ENCODE data around the gene PKN2.

PKN2 gene

DNA sequence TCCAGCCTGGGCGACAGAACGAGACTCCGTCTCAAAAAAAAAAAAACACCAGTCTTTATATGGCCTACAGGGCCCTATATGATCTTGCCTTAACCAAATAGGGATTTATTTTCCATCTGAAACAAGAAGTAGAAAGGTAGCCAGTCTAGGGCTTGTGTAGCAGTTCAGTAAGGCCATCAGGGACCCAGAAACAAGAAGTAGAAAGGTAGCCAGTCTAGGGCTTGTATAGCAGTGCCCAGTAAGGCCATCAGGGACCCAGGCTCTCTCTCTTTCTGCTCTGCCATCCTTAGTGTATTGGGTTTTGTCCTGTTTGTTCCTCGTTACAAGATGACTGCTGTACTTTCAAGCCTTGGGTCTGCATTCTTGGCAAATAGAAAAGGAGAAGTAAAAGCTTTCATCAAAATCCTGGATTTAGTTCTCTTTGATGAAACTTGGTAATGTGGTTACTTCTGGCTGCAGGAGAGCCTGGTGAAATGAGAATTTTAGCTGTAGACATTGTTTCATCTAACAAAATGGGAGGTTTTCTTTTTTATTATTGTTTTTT, 46.1 kb downstream of the PKN2 start:
- no peaks in the 10 kb centered on the region for H3K4me1 ChIP-seq (ENCODE audit: control insufficient read depth, insufficient read depth, low read length)
- WGBS, 2 experiments = 86 to 88% methylated on average over 4 of the region's 4 CpGs
- H3K4me3 ChIP-seq (ENCODE audit: insufficient read depth, low read depth, low read length) = no peak overlapping the region
- H3K27ac ChIP-seq (ENCODE audit: insufficient read depth, low read depth, low read length, poor library complexity, severe bottlenecking) = no peak overlapping the region
- H3K36me3 ChIP-seq (ENCODE audit: control insufficient read depth, insufficient read depth, low read length) = peaks cover 3% of the 10 kb centered on the region
- no peaks in the 10 kb centered on the region for H3K27me3 ChIP-seq (ENCODE audit: control insufficient read depth, insufficient read depth, low read length, poor library complexity, severe bottlenecking)
- peaks cover 4% of the 10 kb centered on the region for H3K9me3 ChIP-seq (ENCODE audit: control insufficient read depth, low read length)

DNA sequence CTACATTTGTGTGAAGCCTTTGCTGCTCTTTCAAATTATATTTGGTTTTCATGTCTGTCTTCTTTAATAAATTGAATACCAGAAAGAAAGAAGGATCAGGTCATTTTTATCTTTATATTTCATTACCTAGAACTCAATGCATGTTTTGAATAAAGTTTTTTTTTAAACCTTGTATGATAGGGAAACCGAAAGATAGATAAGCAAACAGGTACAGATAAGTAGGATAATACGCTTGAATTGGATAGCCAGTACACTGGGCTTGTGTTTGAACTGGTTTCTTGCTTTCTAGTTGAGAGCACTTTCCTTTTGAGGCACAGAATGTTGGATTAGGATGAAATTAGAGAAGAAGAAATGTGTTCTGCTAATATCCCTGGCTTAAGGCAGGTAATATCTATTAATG, 46.9 kb downstream of the PKN2 start:
- Histone ChIP-seq H3K4me3 (ENCODE audit: insufficient read depth, low read depth, low read length) (no peak overlapping the region), H3K36me3 (ENCODE audit: control insufficient read depth, insufficient read depth, low read length) (peaks cover 3% of the 10 kb centered on the region), H3K9me3 (ENCODE audit: control insufficient read depth, low read length) (peaks cover 5% of the 10 kb centered on the region), H3K4me1 (ENCODE audit: control insufficient read depth, insufficient read depth, low read length) (no peaks in the 10 kb centered on the region), H3K27me3 (ENCODE audit: control insufficient read depth, insufficient read depth, low read length, poor library complexity, severe bottlenecking) (no peaks in the 10 kb centered on the region), H3K27ac (ENCODE audit: insufficient read depth, low read depth, low read length, poor library complexity, severe bottlenecking) (no peak overlapping the region)
- 94 to 97% methylated on average over 2 of the region's 2 CpGs for WGBS, 2 experiments

DNA sequence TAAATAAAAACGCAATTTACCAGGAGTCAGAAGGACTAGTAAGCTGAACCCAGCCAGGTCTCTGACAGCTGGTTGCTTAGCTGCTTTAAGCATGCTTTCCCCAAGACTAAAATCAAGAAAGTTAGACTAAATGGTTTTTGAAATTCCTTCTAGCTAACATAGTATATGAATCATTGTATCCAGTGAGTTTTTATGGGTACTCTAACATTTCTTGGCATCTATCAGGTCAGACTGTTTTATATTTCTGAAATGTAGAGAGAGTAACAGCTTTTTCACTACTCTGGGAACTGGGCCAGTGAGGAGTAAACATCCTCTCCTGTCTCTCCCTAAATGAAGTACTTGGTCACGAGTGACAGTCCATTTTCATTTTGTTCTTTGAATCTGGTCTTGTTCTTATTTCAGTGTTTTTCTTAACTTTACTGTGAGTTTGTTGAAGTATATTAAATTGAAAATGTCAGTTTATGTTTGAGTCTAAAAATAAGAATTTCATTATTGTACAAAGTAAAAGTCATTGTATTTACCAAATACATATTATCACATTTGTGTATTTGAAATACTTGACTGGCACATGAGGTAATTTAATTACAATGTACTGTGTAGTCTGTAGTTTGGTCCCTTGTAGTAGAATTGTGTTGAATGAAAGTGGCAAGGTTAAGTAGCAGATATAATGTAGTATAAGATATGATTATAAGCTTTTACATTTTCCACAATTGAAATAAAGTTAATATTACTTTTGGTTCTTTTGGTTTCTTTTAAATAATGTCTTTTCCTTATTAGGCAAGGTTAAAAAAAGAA, 47.6 kb downstream of the PKN2 start:
- 92 to 94% methylated on average over 2 of the region's 2 CpGs for WGBS, 2 experiments
- Histone ChIP-seq H3K36me3 (ENCODE audit: control insufficient read depth, insufficient read depth, low read length) (peaks cover 3% of the 10 kb centered on the region), H3K27ac (ENCODE audit: insufficient read depth, low read depth, low read length, poor library complexity, severe bottlenecking) (no peak overlapping the region), H3K4me3 (ENCODE audit: insufficient read depth, low read depth, low read length) (no peak overlapping the region), H3K9me3 (ENCODE audit: control insufficient read depth, low read length) (peaks cover 5% of the 10 kb centered on the region), H3K4me1 (ENCODE audit: control insufficient read depth, insufficient read depth, low read length) (no peaks in the 10 kb centered on the region), H3K27me3 (ENCODE audit: control insufficient read depth, insufficient read depth, low read length, poor library complexity, severe bottlenecking) (no peaks in the 10 kb centered on the region)

DNA sequence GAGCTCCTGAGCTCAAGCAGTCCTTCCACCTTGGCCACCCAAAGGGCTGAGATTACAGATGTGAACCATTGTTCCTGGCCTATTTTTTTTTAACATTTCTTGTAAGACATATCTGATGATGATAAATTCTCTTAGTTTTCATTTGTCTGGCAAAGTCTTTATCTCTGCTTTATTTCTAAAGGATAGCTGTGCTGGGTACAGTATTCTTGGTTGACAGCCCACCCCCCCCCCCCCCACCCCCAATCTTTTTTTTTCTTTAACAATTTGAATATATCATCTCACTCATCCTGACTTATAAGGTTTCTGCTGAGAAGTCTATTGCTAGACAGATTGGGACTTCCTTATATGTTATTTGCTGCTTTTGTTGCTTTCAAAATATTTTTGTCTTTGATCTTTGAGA, 51.3 kb downstream of the PKN2 start:
- H3K9me3 ChIP-seq (ENCODE audit: control insufficient read depth, low read length) = peaks cover 5% of the 10 kb centered on the region
- H3K27me3 ChIP-seq (ENCODE audit: control insufficient read depth, insufficient read depth, low read length, poor library complexity, severe bottlenecking) = no peaks in the 10 kb centered on the region
- no peaks in the 10 kb centered on the region for H3K36me3 ChIP-seq (ENCODE audit: control insufficient read depth, insufficient read depth, low read length)
- H3K4me3 ChIP-seq (ENCODE audit: insufficient read depth, low read depth, low read length) = no peak overlapping the region
- no peak overlapping the region for H3K27ac ChIP-seq (ENCODE audit: insufficient read depth, low read depth, low read length, poor library complexity, severe bottlenecking)
- H3K4me1 ChIP-seq (ENCODE audit: control insufficient read depth, insufficient read depth, low read length) = no peaks in the 10 kb centered on the region

DNA sequence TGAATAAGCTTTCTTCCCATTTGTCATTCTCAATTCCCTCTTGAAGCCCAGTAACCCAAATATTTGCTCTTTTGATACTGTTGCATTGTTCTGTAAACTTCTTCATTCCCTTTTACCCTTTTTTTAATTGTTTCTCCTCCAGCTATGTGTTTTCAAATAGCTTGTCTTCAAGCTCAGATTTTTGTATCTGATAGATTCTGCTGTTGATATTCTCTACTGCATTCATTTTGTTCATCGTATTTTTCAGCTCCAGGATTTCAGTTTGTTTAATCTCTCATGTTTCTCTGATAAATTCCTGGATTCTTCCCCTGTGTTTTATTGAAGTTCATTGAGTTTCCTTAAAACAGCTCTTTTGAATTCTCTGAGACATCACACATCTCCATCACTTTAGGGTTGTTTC, 51.8 kb downstream of the PKN2 start:
- Histone ChIP-seq H3K27me3 (ENCODE audit: control insufficient read depth, insufficient read depth, low read length, poor library complexity, severe bottlenecking) (no peaks in the 10 kb centered on the region), H3K27ac (ENCODE audit: insufficient read depth, low read depth, low read length, poor library complexity, severe bottlenecking) (no peak overlapping the region), H3K4me1 (ENCODE audit: control insufficient read depth, insufficient read depth, low read length) (no peaks in the 10 kb centered on the region), H3K4me3 (ENCODE audit: insufficient read depth, low read depth, low read length) (no peak overlapping the region), H3K36me3 (ENCODE audit: control insufficient read depth, insufficient read depth, low read length) (no peaks in the 10 kb centered on the region), H3K9me3 (ENCODE audit: control insufficient read depth, low read length) (peaks cover 5% of the 10 kb centered on the region)
- 100% methylated on average over 1 of the region's 1 CpG for WGBS, 2 experiments

DNA sequence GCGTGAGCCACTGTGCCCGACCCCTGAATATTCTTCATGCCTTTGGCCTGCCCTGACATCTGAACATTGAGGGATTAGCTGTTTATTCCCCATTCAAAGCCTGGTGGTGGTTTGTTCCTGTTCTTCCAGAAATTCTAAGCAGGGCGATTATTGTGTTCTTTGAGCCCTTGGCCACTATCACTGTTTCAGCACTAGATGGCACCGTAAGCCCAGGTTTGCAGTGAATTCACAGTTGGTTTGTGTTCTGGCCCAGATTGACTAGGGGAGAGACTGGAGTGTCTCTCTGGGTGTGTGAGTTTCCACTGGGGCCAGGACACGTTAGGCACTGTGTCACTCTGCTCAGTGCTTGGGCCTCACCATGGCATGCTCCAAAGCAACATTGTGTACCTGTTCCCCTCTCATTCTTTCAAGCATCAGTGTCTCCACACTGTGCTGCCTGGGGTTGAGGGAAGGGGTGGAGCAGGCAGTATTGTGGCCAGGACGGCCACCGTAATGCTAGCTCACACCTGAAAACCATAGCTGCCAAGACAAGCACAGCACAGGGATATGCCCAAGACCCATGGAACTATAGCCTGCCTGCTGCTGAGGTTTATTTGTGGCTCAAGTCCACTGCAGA, 52.7 kb downstream of the PKN2 start:
- H3K4me3 ChIP-seq (ENCODE audit: insufficient read depth, low read depth, low read length) = no peak overlapping the region
- 80 to 88% methylated on average over 7 of the region's 7 CpGs for WGBS, 2 experiments

DNA sequence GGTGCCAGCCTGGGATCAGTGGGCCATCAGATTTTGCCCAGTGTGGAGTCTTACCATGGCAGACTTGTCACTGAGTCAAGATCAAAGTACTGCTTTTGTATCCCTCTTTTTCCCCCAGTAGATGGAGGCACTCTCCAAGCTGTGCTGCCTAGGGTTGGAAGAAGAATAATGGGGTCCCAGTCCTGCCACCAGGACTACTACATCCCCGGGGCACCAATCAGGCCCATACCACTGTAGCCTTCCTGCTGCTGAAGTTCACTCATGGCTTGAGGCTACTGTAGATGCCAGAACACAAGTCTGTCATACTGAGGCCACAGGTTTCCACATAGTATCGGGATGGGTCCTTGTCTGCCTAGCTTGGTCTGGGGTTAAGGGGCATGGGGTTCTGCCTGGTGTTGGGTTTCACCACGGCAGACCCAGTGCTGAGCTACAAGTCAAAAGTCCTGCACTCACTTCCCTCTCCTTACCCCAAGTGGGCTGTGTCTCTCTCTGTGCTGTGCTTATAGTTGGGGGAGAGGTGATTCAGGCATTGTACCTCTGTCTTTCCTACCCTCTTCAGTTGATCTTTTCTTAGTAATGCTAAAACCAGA, 53.4 kb downstream of the PKN2 start:
- H3K4me3 ChIP-seq (ENCODE audit: insufficient read depth, low read depth, low read length) = no peak overlapping the region
- peaks cover 5% of the 10 kb centered on the region for H3K9me3 ChIP-seq (ENCODE audit: control insufficient read depth, low read length)
- no peak overlapping the region for H3K27ac ChIP-seq (ENCODE audit: insufficient read depth, low read depth, low read length, poor library complexity, severe bottlenecking)
- no peaks in the 10 kb centered on the region for H3K36me3 ChIP-seq (ENCODE audit: control insufficient read depth, insufficient read depth, low read length)
- no peaks in the 10 kb centered on the region for H3K4me1 ChIP-seq (ENCODE audit: control insufficient read depth, insufficient read depth, low read length)
- no peaks in the 10 kb centered on the region for H3K27me3 ChIP-seq (ENCODE audit: control insufficient read depth, insufficient read depth, low read length, poor library complexity, severe bottlenecking)
- 95 to 97% methylated on average over 2 to 3 of the region's 3 CpGs for WGBS, 2 experiments

More for the DNA sequence above, 52.7 kb downstream of the PKN2 start:
- Histone ChIP-seq H3K4me1 (ENCODE audit: control insufficient read depth, insufficient read depth, low read length) (no peaks in the 10 kb centered on the region), H3K27me3 (ENCODE audit: control insufficient read depth, insufficient read depth, low read length, poor library complexity, severe bottlenecking) (no peaks in the 10 kb centered on the region), H3K27ac (ENCODE audit: insufficient read depth, low read depth, low read length, poor library complexity, severe bottlenecking) (no peak overlapping the region), H3K36me3 (ENCODE audit: control insufficient read depth, insufficient read depth, low read length) (no peaks in the 10 kb centered on the region), H3K9me3 (ENCODE audit: control insufficient read depth, low read length) (peaks cover 5% of the 10 kb centered on the region)

DNA sequence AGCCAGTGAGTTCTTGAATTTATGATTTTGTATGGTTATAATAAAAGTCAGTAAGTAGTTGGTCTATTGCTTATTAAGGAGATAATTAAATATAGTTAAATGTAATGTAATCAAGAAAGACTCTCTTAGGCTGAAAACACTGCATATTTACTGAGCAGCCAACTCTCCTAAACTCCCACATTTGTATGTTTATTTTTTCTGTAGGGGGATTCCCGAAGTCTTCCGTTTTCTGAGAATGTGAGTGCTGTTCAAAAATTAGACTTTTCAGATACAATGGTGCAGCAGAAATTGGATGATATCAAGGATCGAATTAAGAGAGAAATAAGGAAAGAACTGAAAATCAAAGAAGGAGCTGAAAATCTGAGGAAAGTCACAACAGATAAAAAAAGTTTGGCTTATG, 56.7 kb downstream of the PKN2 start:
- Histone ChIP-seq H3K4me3 (ENCODE audit: insufficient read depth, low read depth, low read length) (no peak overlapping the region), H3K27me3 (ENCODE audit: control insufficient read depth, insufficient read depth, low read length, poor library complexity, severe bottlenecking) (no peaks in the 10 kb centered on the region), H3K4me1 (ENCODE audit: control insufficient read depth, insufficient read depth, low read length) (no peaks in the 10 kb centered on the region), H3K27ac (ENCODE audit: insufficient read depth, low read depth, low read length, poor library complexity, severe bottlenecking) (no peak overlapping the region), H3K9me3 (ENCODE audit: control insufficient read depth, low read length) (no peaks in the 10 kb centered on the region), H3K36me3 (ENCODE audit: control insufficient read depth, insufficient read depth, low read length) (no peaks in the 10 kb centered on the region)
- WGBS, 2 experiments = 91 to 96% methylated on average over 3 of the region's 3 CpGs

DNA sequence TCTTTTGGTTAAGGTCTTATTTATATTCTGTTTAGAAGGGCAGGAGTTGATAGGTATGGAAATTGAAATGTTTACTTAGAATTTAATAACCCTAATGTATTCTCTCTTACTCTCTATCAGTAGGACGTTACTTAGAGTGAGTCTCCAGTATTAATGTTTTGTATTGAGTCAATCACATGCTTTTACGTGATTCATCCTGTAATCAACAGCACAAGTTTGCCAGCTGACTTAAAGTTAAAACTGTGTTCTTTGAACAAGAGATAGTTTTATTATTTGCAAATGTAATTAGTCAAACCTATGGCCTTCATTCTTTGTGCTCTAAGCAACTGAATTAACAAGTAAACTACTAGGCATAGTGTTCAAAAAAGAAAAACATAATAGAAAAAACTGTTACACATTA, 57.3 kb downstream of the PKN2 start:
- H3K4me3 ChIP-seq (ENCODE audit: insufficient read depth, low read depth, low read length) = no peak overlapping the region

DNA sequence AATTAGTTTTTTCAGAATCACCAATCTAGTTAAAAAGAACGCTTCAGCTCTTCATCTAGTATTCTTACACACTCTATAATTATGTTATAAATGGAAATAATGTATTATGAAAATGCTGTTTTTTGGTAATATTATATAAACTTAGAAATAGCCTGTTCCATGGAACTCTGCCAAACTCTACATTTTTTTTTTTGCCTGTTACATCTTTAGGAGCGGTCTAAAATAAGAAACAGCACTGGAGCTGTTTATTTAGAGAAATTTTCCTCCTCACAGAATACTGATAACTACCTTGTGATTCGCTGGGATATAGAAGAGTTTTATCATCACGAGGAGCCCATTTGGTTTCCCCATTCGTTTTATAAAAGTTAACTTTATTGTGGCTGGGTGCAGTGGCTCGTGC, 58.5 kb downstream of the PKN2 start:
- H3K9me3 ChIP-seq (ENCODE audit: control insufficient read depth, low read length) = no peaks in the 10 kb centered on the region
- no peaks in the 10 kb centered on the region for H3K4me1 ChIP-seq (ENCODE audit: control insufficient read depth, insufficient read depth, low read length)
- 97% methylated on average over 5 of the region's 6 CpGs for WGBS, 2 experiments
- H3K4me3 ChIP-seq (ENCODE audit: insufficient read depth, low read depth, low read length) = no peak overlapping the region
- H3K27ac ChIP-seq (ENCODE audit: insufficient read depth, low read depth, low read length, poor library complexity, severe bottlenecking) = no peak overlapping the region
- no peaks in the 10 kb centered on the region for H3K27me3 ChIP-seq (ENCODE audit: control insufficient read depth, insufficient read depth, low read length, poor library complexity, severe bottlenecking)
- H3K36me3 ChIP-seq (ENCODE audit: control insufficient read depth, insufficient read depth, low read length) = no peaks in the 10 kb centered on the region

More for the DNA sequence above, 57.3 kb downstream of the PKN2 start:
- WGBS, 2 experiments = 93 to 100% methylated on average over 1 to 2 of the region's 2 CpGs
- Histone ChIP-seq H3K27ac (ENCODE audit: insufficient read depth, low read depth, low read length, poor library complexity, severe bottlenecking) (no peak overlapping the region), H3K9me3 (ENCODE audit: control insufficient read depth, low read length) (no peaks in the 10 kb centered on the region), H3K4me1 (ENCODE audit: control insufficient read depth, insufficient read depth, low read length) (no peaks in the 10 kb centered on the region), H3K27me3 (ENCODE audit: control insufficient read depth, insufficient read depth, low read length, poor library complexity, severe bottlenecking) (no peaks in the 10 kb centered on the region), H3K36me3 (ENCODE audit: control insufficient read depth, insufficient read depth, low read length) (no peaks in the 10 kb centered on the region)

Measured in ectodermal cell (in vitro differentiated cells).